GM12878 (cell line): ENCODE data around the gene CEP68. TPM values are rescaled to one million over a fixed set of nuclear protein-coding genes. Genes with fewer than 3 reads are reported as not detected.

Experiments
- ATAC-seq: fragments of 200-7000 bp; cut with Tn5 transposase; 3 replicates; pipeline ENCODE4 v1.9.1; 2020; ENCODE audit warnings: mild to moderate bottlenecking, moderate library complexity
- BruUV-seq: library from RNA; stranded (reverse); fragments of 400-500 nt; replicated peaks from 2 replicates; lab custom pipeline; 2021; lab: Mats Ljungman, UMichigan
- CTCF ChIA-PET: fragments of 300-600 bp; sonication (Branson Sonifier 250); formaldehyde crosslinking; extraction: SDS; loops from one replicate; lab custom pipeline; 2021; ENCODE audit warnings: inconsistent platforms; lab: Yijun Ruan, JAX
- POLR2A ChIA-PET: fragments of 350-600 bp; formaldehyde crosslinking; extraction: SDS; loops from one replicate; lab custom pipeline; 2021; ENCODE audit warnings: inconsistent platforms; lab: Charles Lee
- RAD21 ChIA-PET: fragments of 300-600 bp; sonication (Branson Sonifier 250); formaldehyde crosslinking; loops from one replicate; lab custom pipeline; 2023; ENCODE audit warnings: antibody characterized with exemption; ENCODE audit not compliant: unreplicated experiment; lab: Charles Lee
- SMC1A ChIA-PET: fragments of 300-600 bp; sonication (Branson Sonifier 250); formaldehyde crosslinking; loops from one replicate; lab custom pipeline; 2023; ENCODE audit not compliant: unreplicated experiment, uncharacterized antibody; lab: Charles Lee
- DNase-seq: peaks from one replicate; pipeline ENCODE4 v3.0.0-alpha.2; 2011; ENCODE audit warnings: low read depth, low spot score
- FAIRE-seq: peaks from 3 replicates; lab custom pipeline; 2011; peaks lifted over from hg19 to GRCh38; lab: Jason Lieb, UNC
- H2AFZ ChIP-seq: 2 replicates; pipeline ENCODE4 v1.6.0; 2011; ENCODE audit warnings: low read depth, low read length, control low read depth; ENCODE audit not compliant: control insufficient read depth
- H3K27ac ChIP-seq: 2 replicates; pipeline ENCODE4 v1.5.1; 2011; ENCODE audit warnings: control low read depth; ENCODE audit not compliant: control insufficient read depth, insufficient read depth
- H3K27me3 ChIP-seq, 2 experiments: replicated peaks in 1 of 2; 2 replicates each; pipeline versions ENCODE4 v1.6.0 to v1.6.1; 2011; ENCODE audit warnings: low read length in 1 of 2; ENCODE audit not compliant: control insufficient read depth in 2 of 2, insufficient read depth in 2 of 2
- H3K36me3 ChIP-seq, 2 experiments: 2 replicates each; pipeline ENCODE4 v1.5.1; 2011; ENCODE audit warnings: low read length in 1 of 2; ENCODE audit not compliant: control insufficient read depth in 2 of 2, insufficient read depth in 2 of 2
- H3K4me1 ChIP-seq: 2 replicates; pipeline ENCODE4 v1.6.1; 2011; ENCODE audit warnings: mild to moderate bottlenecking, low read length, moderate library complexity, mixed read lengths; ENCODE audit not compliant: control insufficient read depth, insufficient read depth
- H3K4me2 ChIP-seq: 2 replicates; pipeline ENCODE4 v1.6.0; 2011; ENCODE audit warnings: control low read depth; ENCODE audit not compliant: control insufficient read depth, insufficient read depth
- H3K4me3 ChIP-seq: fragments of 200-600 bp; sonication (generic); 2 replicates; pipeline ENCODE4 v1.5.1; 2016
- H3K79me2 ChIP-seq: 2 replicates; pipeline ENCODE4 v1.6.0; 2011; ENCODE audit warnings: low read length; ENCODE audit not compliant: control insufficient read depth, insufficient read depth
- H3K9ac ChIP-seq: 2 replicates; pipeline ENCODE4 v1.8.0; 2011; ENCODE audit warnings: low read length, control low read depth, mixed read lengths; ENCODE audit not compliant: control insufficient read depth, insufficient read depth
- H3K9me3 ChIP-seq: replicated peaks from 3 replicates; pipeline ENCODE4 v1.5.1; 2011; ENCODE audit warnings: mild to moderate bottlenecking, low read length; ENCODE audit not compliant: control insufficient read depth, insufficient read depth
- H4K20me1 ChIP-seq: 2 replicates; pipeline ENCODE4 v1.6.0; 2011; ENCODE audit not compliant: control insufficient read depth, insufficient read depth
- DPF2 ChIP-seq: fragments of 450-650 bp; IDR thresholded peaks from 2 replicates; pipeline ENCODE4 v1.6.1; 2017; ENCODE audit warnings: mild to moderate bottlenecking
- RCOR1 ChIP-seq: conservative IDR thresholded peaks from 2 replicates; pipeline ENCODE4 v1.6.1; 2012; ENCODE audit warnings: low read depth, low read length, improper control_type of control experiment
- SMARCA5 ChIP-seq: fragments of 450-650 bp; IDR thresholded peaks from 2 replicates; pipeline ENCODE4 v1.6.1; 2017; ENCODE audit warnings: mild to moderate bottlenecking
- ZNF592 ChIP-seq: fragments of 450-650 bp; IDR thresholded peaks from 2 replicates; pipeline ENCODE4 v1.6.1; 2017; ENCODE audit warnings: mild to moderate bottlenecking, moderate library complexity
- WGBS: methylation state at CpG from one replicate; pipeline ENCODE4 v1.1.6; 2016; ENCODE audit warnings: low lambda C conversion rate; ENCODE audit not compliant: insufficient replicate concordance, insufficient coverage; ENCODE audit errors: missing lambda C conversion rate; 5-methylcytosine and 5-hydroxymethylcytosine counted together
- in situ Hi-C: fragments of 300-500 bp; cut with MboI; formaldehyde crosslinking; loops from 9 replicates; pipeline ENCODE4 v1.14.3; 2018; ENCODE audit warnings: mixed read lengths
- intact Hi-C: fragments of 100-400 bp; cut with micrococcal nuclease; formaldehyde crosslinking; loops from one replicate; pipeline ENCODE4 v1.14.2; 2022; ENCODE audit not compliant: unreplicated experiment
- polyA plus RNA-seq, 11 experiments: library from polyadenylated mRNA; depleted of rRNA in 4 of 11; unstranded in 6 of 11; stranded (reverse) in 5 of 11; fragments of >200 nt; fragmentation: Nextera tagmentation in 4 of 11; fragmentation: Illumina TruSeq in 1 of 11; extraction: Ambion mirVana in 4 of 11; extraction: Trizol in 1 of 11; gene quantifications; 1 replicate in 1 of 11; 2 replicates in 10 of 11; pipeline versions ENCODE4 v1.2.1 to v1.2.3, GENCODE V29; 2011 to 2016; ENCODE audit warnings: inconsistent platforms in 2 of 11, missing spikeins in 2 of 11, low read depth in 1 of 11
- total RNA-seq, 4 experiments: library from RNA; depleted of rRNA in 3 of 4; stranded (reverse); fragments of >200 nt in 3 of 4; fragmentation: Illumina TruSeq in 1 of 4; extraction: Trizol in 1 of 4; gene quantifications; 2 replicates each; pipeline versions ENCODE4 v1.2.1 to v1.2.3, GENCODE V29; 2013 to 2021

The CEP68 gene
- total and polyA plus RNA-seq, 10 of the 15 experiments (the other 5 are each of a cell fraction or from before 2014, with no cell fraction given) = 1.1 to 11.1 (median 7.4) TPM

- WGBS = 91% methylated on average over 8 of the region's 8 CpGs
- POLR2A ChIA-PET = interaction anchor here (2.1 kb wide), 1 partner anchor 165 kb away, joined by 5 read pairs; the partner anchor contains the start of gene ACTR2
These were observed 5.7 kb downstream of the CEP68 start for GRCh38 chr2:65061910-65062339.

More at GRCh38 chr2:65061910-65062339, 5.7 kb downstream of the CEP68 start:
- ChIA-PET RAD21 (interaction anchor here (0.6 to 0.7 kb wide), 2 partner anchors 101 to 456 kb away, joined by 3 to 4 read pairs; no protein-coding TSS in a partner anchor), SMC1A (interaction anchor here (0.6 to 1.2 kb wide), 3 partner anchors 12 to 84 kb away, joined by 3 read pairs; no protein-coding TSS in a partner anchor), CTCF (interaction anchor here (1.8 to 5.7 kb wide), 2 partner anchors 108 to 124 kb away, joined by 5 to 97 read pairs; no protein-coding TSS in a partner anchor)
- TF ChIP-seq SMARCA5 = no peak
- TF ChIP-seq RCOR1 = no peak
- TF ChIP-seq DPF2 = no peak
- TF ChIP-seq ZNF592 = no peak
- Histone ChIP-seq H3K9me3 (no peaks in the 10 kb centered on the region), H3K36me3 (no peaks in the 10 kb centered on the region), H3K4me1 (peaks cover 20% of the 10 kb centered on the region), H3K4me3 (no peak overlapping the region), H3K9ac (no peak overlapping the region), H3K4me2 (no peak overlapping the region), H3K27ac (no peak overlapping the region), H3K79me2 (no peaks in the 10 kb centered on the region; the same call in none of the 2 replicates), H4K20me1 (no peaks in the 10 kb centered on the region), H2AFZ (no peak overlapping the region), H3K27me3 (no peaks in the 10 kb centered on the region)
- ATAC-seq (no peak), DNase-seq (no peak), FAIRE-seq (no peak)
- in situ Hi-C loops (loop anchor here (10.0 kb wide), 1 partner anchor 103 kb away; no protein-coding TSS in a partner anchor), intact Hi-C loops (loop anchor here (5.0 to 10.0 kb wide), 2 partner anchors 373 to 490 kb away; partner anchors contain the start of gene SPRED2)
- no TSS peak for BruUV-seq
